Transverse colon (tissue), 4 donors: ENCODE data around the gene PRRC2A. TPM values are rescaled to one million over a fixed set of nuclear protein-coding genes. Genes with fewer than 3 reads are reported as not detected.

Experiments
- DNase-seq: peaks from one replicate; pipeline ENCODE4 v3.0.0-alpha.2; 2019
- H3K27ac ChIP-seq, 4 donors: fragments of 200-600 bp; sonication (generic); 2 replicates each; pipeline ENCODE4 v1.5.1; 2016 to 2018; ENCODE audit warnings: inconsistent platforms in 4 of 4
- H3K27me3 ChIP-seq: fragments of 200-600 bp; sonication (generic); 2 replicates; pipeline ENCODE4 v1.5.1; 2017; ENCODE audit warnings: inconsistent platforms
- H3K36me3 ChIP-seq, 4 donors: fragments of 200-600 bp; sonication (generic); 2 replicates each; pipeline ENCODE4 v1.5.1; 2017 to 2019; ENCODE audit warnings: inconsistent platforms in 4 of 4
- H3K4me1 ChIP-seq, 4 donors: fragments of 200-600 bp; sonication (generic); 2 replicates each; pipeline ENCODE4 v1.5.1; 2017 to 2020; ENCODE audit warnings: inconsistent platforms in 4 of 4
- H3K4me3 ChIP-seq, 4 donors: fragments of 200-600 bp; sonication (generic); 1 replicate in 1 of 4; 2 replicates in 3 of 4; pipeline versions ENCODE4 v1.5.1 to v1.6.1; 2017 to 2019; ENCODE audit warnings: inconsistent platforms in 4 of 4
- H3K9me3 ChIP-seq, 2 donors: fragments of 200-600 bp; sonication (generic); 2 replicates each; pipeline ENCODE4 v1.5.1; 2017 to 2019; ENCODE audit warnings: inconsistent platforms in 2 of 2
- EP300 ChIP-seq: sonication (generic); formaldehyde crosslinking; IDR thresholded peaks from one replicate; pipeline ENCODE4 v1.6.1; 2017; ENCODE audit warnings: antibody characterized with exemption, low read depth
- POLR2A ChIP-seq: fragments of 450-650 bp; IDR thresholded peaks from one replicate; pipeline ENCODE4 v1.6.1; 2016; ENCODE audit warnings: antibody characterized with exemption, mild to moderate bottlenecking, moderate library complexity
- POLR2AphosphoS5 ChIP-seq, 3 donors: sonication (generic); formaldehyde crosslinking; IDR thresholded peaks; one replicate each; pipeline ENCODE4 v1.6.1; 2016; ENCODE audit warnings: antibody characterized with exemption in 3 of 3
- WGBS, 2 donors: methylation state at CpG; one replicate each; pipeline ENCODE4 v1.1.5; 2018; ENCODE audit warnings: low coverage in 1 of 2; 5-methylcytosine and 5-hydroxymethylcytosine counted together
- in situ Hi-C, 4 donors: fragments of 200-750 bp; cut with MboI; loops; one replicate each; pipeline versions ENCODE4 v1.15.0 to v1.15.1; 2017; ENCODE audit warnings: low sequenced_read_pairs in 3 of 4, low pct_ligation_motif_present in 1 of 4, low pct_unique_long_range_greater_than_20kb in 1 of 4
- intact Hi-C: fragments of 100-400 bp; cut with DNase I; formaldehyde crosslinking; loops from one replicate; pipeline ENCODE4 v1.15.1; 2023; ENCODE audit warnings: low total_unique reads
- total RNA-seq, 4 donors: library from RNA; depleted of rRNA; stranded (reverse); fragments of >200 nt; gene quantifications; one replicate each; pipeline ENCODE4 v1.1.0, GENCODE V29; 2016
- TF ChIP-seq, protein P1 (sequence below), 5 experiments: fragments of 200-600 bp in 3 of 5; fragments of 450-650 bp in 2 of 5; sonication (generic) in 3 of 5; IDR thresholded peaks; 1 replicate in 2 of 5; 2 replicates in 3 of 5; pipeline ENCODE4 v1.5.1; 2016 to 2017; ENCODE audit warnings: antibody characterized with exemption in 5 of 5, inconsistent platforms in 3 of 5, mild to moderate bottlenecking in 2 of 5, moderate library complexity in 1 of 5

PRRC2A gene
- total RNA-seq, 4 donors from 2014 or later, result 63.9 to 138 (median 85.8) TPM

- TF ChIP-seq EP300, result no peak
- TF ChIP-seq, protein P1, sequence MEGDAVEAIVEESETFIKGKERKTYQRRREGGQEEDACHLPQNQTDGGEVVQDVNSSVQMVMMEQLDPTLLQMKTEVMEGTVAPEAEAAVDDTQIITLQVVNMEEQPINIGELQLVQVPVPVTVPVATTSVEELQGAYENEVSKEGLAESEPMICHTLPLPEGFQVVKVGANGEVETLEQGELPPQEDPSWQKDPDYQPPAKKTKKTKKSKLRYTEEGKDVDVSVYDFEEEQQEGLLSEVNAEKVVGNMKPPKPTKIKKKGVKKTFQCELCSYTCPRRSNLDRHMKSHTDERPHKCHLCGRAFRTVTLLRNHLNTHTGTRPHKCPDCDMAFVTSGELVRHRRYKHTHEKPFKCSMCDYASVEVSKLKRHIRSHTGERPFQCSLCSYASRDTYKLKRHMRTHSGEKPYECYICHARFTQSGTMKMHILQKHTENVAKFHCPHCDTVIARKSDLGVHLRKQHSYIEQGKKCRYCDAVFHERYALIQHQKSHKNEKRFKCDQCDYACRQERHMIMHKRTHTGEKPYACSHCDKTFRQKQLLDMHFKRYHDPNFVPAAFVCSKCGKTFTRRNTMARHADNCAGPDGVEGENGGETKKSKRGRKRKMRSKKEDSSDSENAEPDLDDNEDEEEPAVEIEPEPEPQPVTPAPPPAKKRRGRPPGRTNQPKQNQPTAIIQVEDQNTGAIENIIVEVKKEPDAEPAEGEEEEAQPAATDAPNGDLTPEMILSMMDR (IDR thresholded peaks at IDR 0.05), result no peak
- no peak for TF ChIP-seq POLR2AphosphoS5 (IDR thresholded peaks at IDR 0.05)
- TF ChIP-seq POLR2A, result no peak
- Histone ChIP-seq H3K27me3 (no peaks in the 10 kb centered on the region), H3K4me3 (peak overlapping the region; percentile 64 to 99 (median 76)), H3K9me3 (no peaks in the 10 kb centered on the region), H3K27ac (peak overlapping the region; percentile 94 to 99 (median 97)), H3K4me1 (peaks cover 0 to 22% (median 20%) of the 10 kb centered on the region in 4 donors), H3K36me3 (peaks cover 0 to 30% (median 16%) of the 10 kb centered on the region in 4 donors)
- intact Hi-C loops, result no loop called here
- in situ Hi-C loops, result no loop called here
- DNase-seq, result no peak
- WGBS, 2 donors, result 5 to 6% methylated on average over 9 to 15 of the region's 15 CpGs
Measured at GRCh38 chr6:31621320-31621939, 915 bp downstream of the PRRC2A start.

DNA sequence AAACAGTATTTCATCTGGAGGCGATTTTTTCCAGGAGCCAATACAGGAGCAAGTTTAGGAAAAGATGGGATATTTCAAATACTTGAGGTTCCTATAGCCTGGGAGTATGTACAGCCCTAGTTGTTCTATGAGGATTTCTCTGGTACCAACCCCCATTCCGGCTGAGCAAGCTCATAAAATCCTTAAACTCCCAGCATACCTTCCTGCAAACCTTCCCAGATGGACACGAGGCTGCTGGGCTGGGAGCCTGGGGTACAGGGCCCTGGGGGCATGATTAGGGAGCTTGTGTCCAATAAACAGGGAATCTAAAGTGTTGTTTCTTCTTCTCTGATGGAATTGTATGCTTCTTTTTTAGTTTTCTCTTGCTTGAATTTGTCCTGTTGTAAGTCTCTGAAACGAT is 1.5 kb downstream of the PRRC2A start:
- Histone ChIP-seq H3K27ac (peak overlapping the region; percentile 94 to 99 (median 97)), H3K4me3 (peak overlapping the region in 3 of 4 donors; percentile 73 to 99 (median 79)), H3K4me1 (peaks cover 0 to 22% (median 20%) of the 10 kb centered on the region in 4 donors), H3K27me3 (no peaks in the 10 kb centered on the region), H3K36me3 (peaks cover 0 to 36% (median 19%) of the 10 kb centered on the region in 4 donors), H3K9me3 (no peaks in the 10 kb centered on the region)
- in situ Hi-C loops, result no loop called here
- peak; percentile 33 for DNase-seq
- intact Hi-C loops, result no loop called here
- TF ChIP-seq EP300 (no peak), POLR2A (no peak), POLR2AphosphoS5 (IDR thresholded peaks at IDR 0.05) (no peak)
- TF ChIP-seq, protein P1 (IDR thresholded peaks at IDR 0.05), result no peak
- 13 to 15% methylated on average over 2 to 4 of the region's 4 CpGs for WGBS, 2 donors

DNA sequence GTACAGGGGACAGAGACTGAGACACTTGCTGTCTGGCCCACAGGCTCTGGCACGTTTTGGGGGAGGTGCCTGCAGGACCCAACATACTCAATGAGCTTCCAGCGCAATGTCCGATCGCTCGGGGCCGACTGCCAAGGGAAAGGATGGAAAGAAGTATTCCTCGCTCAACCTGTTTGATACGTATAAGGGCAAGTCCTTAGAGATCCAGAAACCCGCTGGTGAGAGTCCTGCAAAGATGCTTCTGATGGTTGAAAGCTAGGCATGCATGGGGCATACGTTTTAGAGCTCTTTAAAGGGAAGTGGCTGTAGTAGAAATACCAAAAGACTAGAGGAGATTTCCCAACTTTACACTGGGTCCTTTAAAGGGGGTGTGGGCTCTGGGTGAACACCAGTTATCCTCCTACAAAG is 2.2 kb downstream of the PRRC2A start:
- Histone ChIP-seq H3K27ac (peak overlapping the region; percentile 94 to 99 (median 97)), H3K4me3 (no peak overlapping the region), H3K9me3 (no peaks in the 10 kb centered on the region), H3K27me3 (no peaks in the 10 kb centered on the region), H3K36me3 (peaks cover 0 to 43% (median 22%) of the 10 kb centered on the region in 4 donors), H3K4me1 (peaks cover 0 to 22% (median 20%) of the 10 kb centered on the region in 4 donors)
- 62 to 66% methylated on average over 9 to 10 of the region's 10 CpGs for WGBS, 2 donors
- intact Hi-C loops (no loop called here), in situ Hi-C loops (no loop called here)
- TF ChIP-seq POLR2A, result no peak
- TF ChIP-seq EP300, result no peak
- TF ChIP-seq POLR2AphosphoS5 (IDR thresholded peaks at IDR 0.05), result no peak
- TF ChIP-seq, protein P1 (IDR thresholded peaks at IDR 0.05), result no peak
- DNase-seq, result no peak

- Histone ChIP-seq H3K36me3 (peaks cover 0 to 55% (median 29%) of the 10 kb centered on the region in 4 donors), H3K27ac (no peak overlapping the region), H3K4me3 (no peak overlapping the region), H3K9me3 (no peaks in the 10 kb centered on the region), H3K4me1 (peaks cover 0 to 22% (median 20%) of the 10 kb centered on the region in 4 donors), H3K27me3 (no peaks in the 10 kb centered on the region)
- in situ Hi-C loops, result no loop called here
- intact Hi-C loops, result no loop called here
- TF ChIP-seq POLR2AphosphoS5 (IDR thresholded peaks at IDR 0.05) (no peak), EP300 (no peak), POLR2A (no peak)
- TF ChIP-seq, protein P1 (IDR thresholded peaks at IDR 0.05), result no peak
- DNase-seq, result no peak
- 89% methylated on average over 10 of the region's 10 CpGs; no CpG with 5 or more reads in 1 of the 2 donors for WGBS, 2 donors
Measured at GRCh38 chr6:31624070-31624469, 3.6 kb downstream of the PRRC2A start.
